HFFc6 (cell line): ENCODE results near the gene TSC2. TPM values are rescaled to one million over a fixed set of nuclear protein-coding genes. Genes with fewer than 3 reads are reported as not detected.

Experiments
- DNase-seq: peaks from one replicate; pipeline ENCODE4 v3.0.0-alpha.2; 2018
- H3K27ac Mint-ChIP-seq: 2 replicates; pipeline ENCODE4 v1.8.0; 2020; ENCODE audit warnings: mild to moderate bottlenecking, mixed read lengths
- H3K27me3 Mint-ChIP-seq: 2 replicates; pipeline ENCODE4 v1.8.0; 2021; ENCODE audit warnings: mild to moderate bottlenecking, moderate library complexity, mixed read lengths; ENCODE audit not compliant: insufficient read depth
- H3K36me3 Mint-ChIP-seq: 2 replicates; pipeline ENCODE4 v1.8.0; 2021; ENCODE audit warnings: low read depth, mixed read lengths
- H3K4me1 Mint-ChIP-seq: 2 replicates; pipeline ENCODE4 v1.8.0; 2020; ENCODE audit warnings: low read depth, mixed read lengths
- H3K4me3 Mint-ChIP-seq: 2 replicates; pipeline ENCODE4 v1.8.0; 2020; ENCODE audit warnings: mild to moderate bottlenecking, moderate library complexity, mixed read lengths
- H3K9me3 Mint-ChIP-seq: 2 replicates; pipeline ENCODE4 v1.8.0; 2020; ENCODE audit warnings: mild to moderate bottlenecking, mixed read lengths
- total RNA-seq, 6 experiments: library from RNA; stranded (reverse); fragmentation: NEBNext Ultra II Directional; extraction: Animal tissue kit (Norgen Biotek cat#: 25700); gene quantifications; 2 replicates in 1 of 6; 3 replicates in 5 of 6; pipeline ENCODE4 v1.2.3, GENCODE V29; 2021
- TF ChIP-seq, protein P1 (sequence below): fragments of 200-600 bp; sonication (generic); IDR thresholded peaks from 2 replicates; pipeline ENCODE4 v1.5.0; 2021; ENCODE audit warnings: antibody characterized with exemption, mild to moderate bottlenecking

Gene TSC2
- total RNA-seq, 6 experiments from 2014 or later, result 72.0 to 88.3 (median 83.2) TPM

DNA sequence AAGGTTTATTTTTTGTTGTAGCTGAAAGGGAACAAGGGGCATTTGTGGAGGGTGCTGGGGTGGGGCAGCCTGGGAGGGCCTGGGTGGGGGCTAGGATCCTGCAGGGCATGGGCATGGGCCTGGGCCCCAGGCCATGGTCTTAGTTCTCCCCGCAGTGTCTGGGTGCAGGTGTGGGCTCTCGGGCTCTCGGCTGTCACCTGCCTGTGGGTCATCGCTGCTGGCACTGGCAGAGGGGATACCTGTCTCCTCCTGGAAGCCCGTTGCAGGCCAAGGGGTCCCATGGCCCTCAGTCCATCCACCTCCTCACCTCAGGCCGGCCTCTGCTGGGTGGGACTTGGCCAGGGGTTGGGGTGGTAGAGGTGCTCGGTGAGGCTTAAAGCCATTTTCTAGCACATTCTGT lies 30.3 kb downstream of the TSC2 start:
- H3K27ac Mint-ChIP-seq, result no peak overlapping the region
- H3K4me3 Mint-ChIP-seq, result no peak overlapping the region
- no peaks in the 10 kb centered on the region for H3K9me3 Mint-ChIP-seq
- peaks cover 4% of the 10 kb centered on the region; the same call in 1 of the 2 replicates for H3K36me3 Mint-ChIP-seq
- DNase-seq, result no peak
- peaks cover 7% of the 10 kb centered on the region for H3K27me3 Mint-ChIP-seq
- H3K4me1 Mint-ChIP-seq, result no peaks in the 10 kb centered on the region
- TF ChIP-seq, protein P1, sequence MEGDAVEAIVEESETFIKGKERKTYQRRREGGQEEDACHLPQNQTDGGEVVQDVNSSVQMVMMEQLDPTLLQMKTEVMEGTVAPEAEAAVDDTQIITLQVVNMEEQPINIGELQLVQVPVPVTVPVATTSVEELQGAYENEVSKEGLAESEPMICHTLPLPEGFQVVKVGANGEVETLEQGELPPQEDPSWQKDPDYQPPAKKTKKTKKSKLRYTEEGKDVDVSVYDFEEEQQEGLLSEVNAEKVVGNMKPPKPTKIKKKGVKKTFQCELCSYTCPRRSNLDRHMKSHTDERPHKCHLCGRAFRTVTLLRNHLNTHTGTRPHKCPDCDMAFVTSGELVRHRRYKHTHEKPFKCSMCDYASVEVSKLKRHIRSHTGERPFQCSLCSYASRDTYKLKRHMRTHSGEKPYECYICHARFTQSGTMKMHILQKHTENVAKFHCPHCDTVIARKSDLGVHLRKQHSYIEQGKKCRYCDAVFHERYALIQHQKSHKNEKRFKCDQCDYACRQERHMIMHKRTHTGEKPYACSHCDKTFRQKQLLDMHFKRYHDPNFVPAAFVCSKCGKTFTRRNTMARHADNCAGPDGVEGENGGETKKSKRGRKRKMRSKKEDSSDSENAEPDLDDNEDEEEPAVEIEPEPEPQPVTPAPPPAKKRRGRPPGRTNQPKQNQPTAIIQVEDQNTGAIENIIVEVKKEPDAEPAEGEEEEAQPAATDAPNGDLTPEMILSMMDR, result no peak

DNA sequence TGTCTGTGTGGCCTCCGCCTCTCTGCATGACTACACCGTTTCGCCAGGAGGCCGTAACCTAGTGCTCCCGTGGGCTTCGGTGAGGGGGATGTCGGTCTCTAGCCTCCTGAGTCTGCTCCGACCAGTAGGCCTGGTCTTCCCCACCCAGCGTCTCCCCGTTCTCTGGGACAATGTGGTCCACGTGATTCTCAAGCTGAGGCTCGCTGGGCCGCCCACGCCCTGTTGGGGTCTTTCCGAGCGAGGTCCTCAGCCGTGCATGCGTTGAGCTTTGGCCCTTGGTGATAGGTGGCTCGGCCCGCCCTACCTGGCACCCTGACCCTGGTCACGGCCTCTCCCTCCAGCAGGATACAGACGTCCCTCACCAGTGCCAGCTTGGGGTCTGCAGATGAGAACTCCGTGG lies 30.9 kb downstream of the TSC2 start:
- no peak for DNase-seq
- no peak overlapping the region for H3K27ac Mint-ChIP-seq
- H3K4me1 Mint-ChIP-seq, result no peaks in the 10 kb centered on the region
- no peak overlapping the region for H3K4me3 Mint-ChIP-seq
- peaks cover 9% of the 10 kb centered on the region for H3K27me3 Mint-ChIP-seq
- no peaks in the 10 kb centered on the region for H3K9me3 Mint-ChIP-seq
- H3K36me3 Mint-ChIP-seq, result peaks cover 4% of the 10 kb centered on the region; the same call in 1 of the 2 replicates
- TF ChIP-seq, protein P1, result no peak

- Mint-ChIP-seq H3K9me3 (no peaks in the 10 kb centered on the region), H3K27ac (no peak overlapping the region), H3K36me3 (peaks cover 4% of the 10 kb centered on the region; the same call in 1 of the 2 replicates), H3K27me3 (peaks cover 16% of the 10 kb centered on the region), H3K4me1 (no peaks in the 10 kb centered on the region), H3K4me3 (no peak overlapping the region)
- no peak for DNase-seq
- TF ChIP-seq, protein P1, result no peak
Observed at GRCh38 chr16:2079311-2079800, 31.6 kb downstream of the TSC2 start.

DNA sequence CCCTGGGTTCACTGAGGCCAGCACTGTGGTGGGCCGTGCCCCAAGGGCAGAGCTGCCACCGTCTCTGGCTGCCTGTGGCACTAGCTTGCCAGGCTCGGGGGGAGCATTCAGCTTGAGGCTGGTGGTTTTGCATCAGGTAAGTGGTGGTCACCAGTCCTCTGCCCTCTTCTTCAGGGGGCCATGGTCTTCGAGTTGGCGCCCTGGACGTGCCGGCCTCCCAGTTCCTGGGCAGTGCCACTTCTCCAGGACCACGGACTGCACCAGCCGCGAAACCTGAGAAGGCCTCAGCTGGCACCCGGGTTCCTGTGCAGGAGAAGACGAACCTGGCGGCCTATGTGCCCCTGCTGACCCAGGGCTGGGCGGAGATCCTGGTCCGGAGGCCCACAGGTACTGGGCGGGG lies 32.2 kb downstream of the TSC2 start:
- Mint-ChIP-seq H3K4me3 (no peak overlapping the region), H3K27me3 (peaks cover 22% of the 10 kb centered on the region), H3K36me3 (no peaks in the 10 kb centered on the region; the same call in 1 of the 2 replicates), H3K4me1 (no peaks in the 10 kb centered on the region), H3K9me3 (no peaks in the 10 kb centered on the region), H3K27ac (no peak overlapping the region)
- TF ChIP-seq, protein P1, result no peak
- DNase-seq, result no peak

DNA sequence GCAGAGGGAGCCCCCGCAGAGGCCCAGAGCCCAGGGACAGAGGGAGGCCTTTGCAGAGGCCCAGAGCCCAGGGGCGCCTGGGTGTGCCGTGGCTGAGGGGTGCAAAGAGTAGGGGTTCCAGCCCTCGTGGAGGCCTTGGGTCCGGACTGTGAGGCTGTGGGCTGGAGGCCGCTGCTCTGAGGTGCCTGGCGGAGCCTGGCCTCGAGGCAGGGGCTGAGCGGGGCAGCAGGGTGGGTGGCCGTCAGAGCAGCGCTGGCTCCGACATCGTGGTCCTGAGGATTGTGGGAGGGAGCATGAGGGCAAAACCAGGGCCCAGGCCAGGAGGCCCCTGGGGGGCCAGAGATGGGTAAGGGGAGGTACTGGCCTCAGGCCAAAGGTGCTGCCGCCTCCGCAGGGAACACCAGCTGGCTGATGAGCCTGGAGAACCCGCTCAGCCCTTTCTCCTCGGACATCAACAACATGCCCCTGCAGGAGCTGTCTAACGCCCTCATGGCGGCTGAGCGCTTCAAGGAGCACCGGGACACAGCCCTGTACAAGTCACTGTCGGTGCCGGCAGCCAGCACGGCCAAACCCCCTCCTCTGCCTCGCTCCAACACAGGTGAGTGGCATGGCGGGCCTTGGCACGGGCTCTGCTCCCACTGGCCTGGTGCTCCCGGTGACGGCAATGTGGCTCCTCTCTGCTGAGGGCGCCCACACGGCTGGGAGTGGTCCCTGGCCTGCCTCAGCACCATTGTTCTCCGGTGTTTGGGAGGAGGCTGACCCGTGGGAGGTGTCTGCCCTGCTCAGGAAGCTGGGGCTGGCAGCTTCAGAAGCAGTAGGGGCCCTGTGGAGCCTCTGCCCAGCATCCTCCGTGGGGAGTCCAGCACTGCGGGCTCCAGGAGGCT lies 33.7 kb downstream of the TSC2 start:
- H3K36me3 Mint-ChIP-seq, result no peaks in the 10 kb centered on the region; the same call in 1 of the 2 replicates
- TF ChIP-seq, protein P1, result no peak
- no peaks in the 10 kb centered on the region for H3K4me1 Mint-ChIP-seq
- H3K27me3 Mint-ChIP-seq, result peaks cover 30% of the 10 kb centered on the region
- no peak overlapping the region for H3K27ac Mint-ChIP-seq
- H3K4me3 Mint-ChIP-seq, result no peak overlapping the region
- H3K9me3 Mint-ChIP-seq, result no peaks in the 10 kb centered on the region
- DNase-seq, result no peak
